ENCODE measurements around the gene CSMD2.

DNA sequence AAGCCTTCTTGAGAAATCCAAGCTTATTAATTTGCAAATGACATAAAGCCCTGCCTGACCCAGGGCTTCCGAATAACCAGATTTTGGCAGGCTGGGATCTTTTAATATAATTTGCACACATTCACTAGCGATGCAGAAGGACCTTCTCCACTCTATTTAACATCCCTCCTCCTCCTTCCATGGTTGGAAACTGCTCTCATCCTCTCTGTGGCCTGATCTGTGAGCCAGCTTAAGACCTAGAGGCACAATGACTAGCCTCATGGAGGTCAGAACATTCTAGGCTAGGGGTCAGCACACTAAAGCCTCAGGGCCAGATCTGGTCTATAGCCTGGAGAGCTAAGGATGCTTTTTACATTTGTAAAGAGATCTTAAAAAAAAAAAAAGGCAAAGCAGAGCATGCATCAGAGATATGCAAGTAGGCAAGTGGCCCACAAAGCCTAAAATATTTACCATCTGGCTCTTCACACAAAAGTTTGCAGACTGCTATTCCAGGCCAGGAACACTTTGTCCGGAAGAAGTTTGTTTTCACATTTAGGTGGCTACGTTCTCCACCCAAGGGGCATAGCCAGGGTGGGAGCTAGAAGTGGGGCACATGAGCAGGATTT is 439.4 kb downstream of the CSMD2 start:
- TF ChIP-seq EZH2 (IDR thresholded peaks at IDR 0.05; ENCODE audit: low read depth) (no peak), CTCF (conservative IDR thresholded peaks at IDR 0.05) (no peak)

Data from PC-9 (cell line).